Prostate gland (tissue), 2 donors: ENCODE data around the gene RALGDS.

Experiments
- CTCF ChIP-seq, 4 experiments: fragments of 200-600 bp in 2 of 4; fragments of 450-650 bp in 2 of 4; sonication (generic) in 2 of 4; IDR thresholded peaks; 1 replicate in 3 of 4; 2 replicates in 1 of 4; pipeline ENCODE4 v1.5.1; 2016 to 2019; ENCODE audit warnings: antibody characterized with exemption in 4 of 4, mild to moderate bottlenecking in 2 of 4, moderate library complexity in 2 of 4
- POLR2A ChIP-seq: fragments of 450-650 bp; IDR thresholded peaks from one replicate; pipeline ENCODE4 v1.6.1; 2016; ENCODE audit warnings: antibody characterized with exemption, mild to moderate bottlenecking

- no peak for TF ChIP-seq POLR2A
- no peak for TF ChIP-seq CTCF (IDR thresholded peaks at IDR 0.05)
These were observed 57.4 kb downstream of the RALGDS start for GRCh38 chr9:133063500-133064231.
